ENCODE data around the gene ZDHHC14. TPM values are rescaled to one million over a fixed set of nuclear protein-coding genes. Genes with fewer than 3 reads are reported as not detected.

Gene ZDHHC14
- total RNA-seq, 1 experiment from 2014 or later, result 4.9 TPM

DNA sequence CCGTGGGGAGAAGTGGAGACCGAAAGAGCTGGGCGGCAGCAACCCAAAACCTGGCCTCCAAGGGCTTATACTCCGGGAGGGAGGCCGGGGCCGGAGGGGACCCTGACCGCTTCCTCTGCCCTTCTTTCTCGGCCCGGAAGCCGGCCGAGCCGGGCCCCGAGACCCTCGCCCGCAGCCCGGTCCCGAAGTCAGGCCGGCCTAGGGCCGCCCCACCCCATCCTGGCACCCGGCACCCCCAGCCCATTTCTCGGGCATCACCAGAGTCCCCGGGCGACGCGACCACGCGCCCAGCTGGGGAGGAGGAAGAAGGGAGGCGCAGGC is 572 bp upstream of the ZDHHC14 start:
- Histone ChIP-seq H3F3A (ENCODE audit: low read length, unreplicated experiment) (no peaks in the 10 kb centered on the region), H2AFZ (ENCODE audit: low read length) (peak overlapping the region; percentile 91), H3K4me2 (ENCODE audit: low read length) (peak overlapping the region; percentile 88), H3K27me3 (ENCODE audit: low read length) (no peaks in the 10 kb centered on the region), H3K9me3 (ENCODE audit: low read length) (no peaks in the 10 kb centered on the region), H4K20me1 (ENCODE audit: low read length) (no peaks in the 10 kb centered on the region), H3K9ac (ENCODE audit: low read length) (peak overlapping the region; percentile 79), H3K4me3 (ENCODE audit: low read length) (peak overlapping the region; percentile 96), H3K4me1 (ENCODE audit: insufficient read depth, low read length) (peaks cover 11% of the 10 kb centered on the region; the same call in 1 of the 2 replicates), H3K9me2 (replicated peaks; ENCODE audit: low read length) (no peaks in the 10 kb centered on the region), H3K36me3 (ENCODE audit: low read depth, low read length) (no peaks in the 10 kb centered on the region), H3K27ac (ENCODE audit: low read length) (no peak overlapping the region; the same call in 1 of the 2 replicates), H3K79me2 (ENCODE audit: low read length) (peaks cover 22% of the 10 kb centered on the region)
- ChIA-PET CTCF (interaction anchor here (1.1 kb wide), 1 partner anchor 65 kb away, joined by 4 read pairs; no protein-coding TSS in a partner anchor), POLR2A (ENCODE audit: unreplicated experiment) (interaction anchor here (0.6 kb wide), 1 partner anchor 450 kb away, joined by 5 read pairs; no protein-coding TSS in a partner anchor)
- peak; percentile 4 for ATAC-seq
- no TSS peak for BruUV-seq (replicated peaks)
- intact Hi-C loops (cut with micrococcal nuclease), result loop anchor here (2.0 to 5.0 kb wide), 5 partner anchors 47 to 232 kb away; partner anchors contain the start of gene TMEM242
- TF ChIP-seq EZH2 (IDR thresholded peaks at IDR 0.05; ENCODE audit: low read length, unreplicated experiment) (no peak), CTCF (conservative IDR thresholded peaks at IDR 0.05; ENCODE audit: low read depth, low read length) (no peak), EZH2phosphoT487 (IDR thresholded peaks at IDR 0.05; ENCODE audit: borderline replicate concordance, low read length) (no peak)
- DNase-seq, result no peak

DNA sequence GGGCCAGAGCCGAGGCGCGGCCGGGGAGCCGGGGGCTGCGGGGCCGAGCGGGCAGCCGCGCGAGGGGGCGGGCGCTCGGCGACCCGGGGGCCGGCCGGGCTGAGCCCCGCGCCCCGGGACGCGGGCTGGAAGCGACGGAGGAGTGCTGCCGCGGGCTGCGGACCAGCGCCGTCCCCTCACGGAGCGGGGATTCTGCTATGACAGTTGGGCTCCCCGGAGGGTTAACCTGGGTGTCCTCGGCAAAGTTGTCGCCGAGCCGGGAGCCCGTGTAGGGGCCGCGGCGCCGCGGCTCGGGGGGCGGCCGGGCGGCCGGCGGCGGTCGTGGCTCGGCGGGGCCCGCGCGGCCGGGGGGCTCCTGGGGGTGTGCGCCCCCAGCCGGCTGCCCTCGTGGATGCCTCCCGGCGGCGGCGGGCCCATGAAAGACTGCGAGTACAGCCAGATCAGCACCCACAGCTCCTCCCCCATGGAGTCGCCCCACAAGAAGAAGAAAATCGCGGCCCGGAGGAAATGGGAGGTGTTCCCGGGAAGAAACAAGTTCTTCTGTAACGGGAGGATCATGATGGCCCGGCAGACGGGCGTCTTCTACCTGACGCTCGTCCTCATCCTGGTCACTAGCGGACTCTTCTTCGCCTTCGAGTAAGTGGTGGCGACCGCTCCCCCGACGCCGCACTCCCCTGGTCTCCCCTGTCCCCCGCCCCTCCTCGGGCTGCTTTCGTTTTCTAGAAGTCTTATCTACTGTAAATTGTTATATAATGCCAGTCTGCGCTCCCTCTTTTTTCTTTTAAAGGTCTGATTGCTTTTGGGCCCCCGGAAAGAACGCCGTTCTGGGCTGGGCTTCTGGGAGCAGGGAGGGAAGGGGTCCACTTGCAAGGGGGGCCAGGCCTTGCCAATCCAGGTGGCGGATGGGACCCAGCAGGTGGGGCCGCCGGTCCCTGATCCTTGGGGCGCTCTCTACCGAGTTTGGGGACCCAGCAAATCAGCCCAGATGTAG is 936 bp downstream of the ZDHHC14 start:
- Histone ChIP-seq H3K9ac (ENCODE audit: low read length) (peak overlapping the region; percentile 56), H3K9me3 (ENCODE audit: low read length) (no peaks in the 10 kb centered on the region), H3K36me3 (ENCODE audit: low read depth, low read length) (no peaks in the 10 kb centered on the region), H2AFZ (ENCODE audit: low read length) (peak overlapping the region; percentile 91), H3K4me1 (ENCODE audit: insufficient read depth, low read length) (peaks cover 11% of the 10 kb centered on the region; the same call in 1 of the 2 replicates), H3K79me2 (ENCODE audit: low read length) (peaks cover 22% of the 10 kb centered on the region), H3K4me2 (ENCODE audit: low read length) (peak overlapping the region; percentile 99), H3K4me3 (ENCODE audit: low read length) (peak overlapping the region; percentile 96), H3F3A (ENCODE audit: low read length, unreplicated experiment) (no peaks in the 10 kb centered on the region), H4K20me1 (ENCODE audit: low read length) (no peaks in the 10 kb centered on the region), H3K27ac (ENCODE audit: low read length) (no peak overlapping the region), H3K9me2 (replicated peaks; ENCODE audit: low read length) (no peaks in the 10 kb centered on the region), H3K27me3 (ENCODE audit: low read length) (no peaks in the 10 kb centered on the region)
- DNase-seq, result peak; percentile 31
- BruUV-seq (replicated peaks), result no TSS peak
- CTCF ChIA-PET, result no interaction called here
- intact Hi-C loops (cut with micrococcal nuclease), result loop anchor here (1.0 to 5.0 kb wide), 6 partner anchors 45 to 231 kb away; partner anchors contain the start of gene TMEM242
- POLR2A ChIA-PET (ENCODE audit: unreplicated experiment), result interaction anchor here (0.6 kb wide), 1 partner anchor 231 kb away, joined by 5 read pairs; no protein-coding TSS in a partner anchor
- TF ChIP-seq EZH2phosphoT487 (IDR thresholded peaks at IDR 0.05; ENCODE audit: borderline replicate concordance, low read length) (no peak), EZH2 (IDR thresholded peaks at IDR 0.05; ENCODE audit: low read length, unreplicated experiment) (no peak), CTCF (conservative IDR thresholded peaks at IDR 0.05; ENCODE audit: low read depth, low read length) (no peak)
- peak; percentile 11 for ATAC-seq

All from PC-3 (cell line).